HepG2 (cell line): Measurements from ENCODE around the gene CACNA1D. TPM values are rescaled to one million over a fixed set of nuclear protein-coding genes. Genes with fewer than 3 reads are reported as not detected.

Experiments used
- DZIP1 ChIP-seq: sonication (generic); formaldehyde crosslinking; IDR thresholded peaks from 2 replicates; pipeline ENCODE4 v1.5.0; 2020; ENCODE audit warnings: mild to moderate bottlenecking, missing genetic modification reagents
- GATAD1 ChIP-seq: IDR thresholded peaks from 2 replicates; pipeline ENCODE4 v1.6.1; 2016; ENCODE audit warnings: missing genetic modification reagents, missing compliant biosample characterization
- ISL2 ChIP-seq: sonication (generic); formaldehyde crosslinking; IDR thresholded peaks from 2 replicates; pipeline ENCODE4 v1.5.0; 2020; ENCODE audit warnings: missing genetic modification reagents
- MBNL3 ChIP-seq: fragments of 250-450 bp; sonication (Bioruptor Pico); conservative IDR thresholded peaks from 2 replicates; pipeline ENCODE4 v1.8.0; 2022; ENCODE audit warnings: mild to moderate bottlenecking, inconsistent platforms
- MIER2 ChIP-seq: IDR thresholded peaks from 2 replicates; pipeline ENCODE4 v1.6.1; 2016; ENCODE audit warnings: missing biosample characterization, missing genetic modification reagents
- MYNN ChIP-seq: sonication (generic); formaldehyde crosslinking; IDR thresholded peaks from 2 replicates; pipeline ENCODE4 v1.4.0; 2020; ENCODE audit warnings: mild to moderate bottlenecking, low read depth, missing genetic modification reagents
- NFATC3 ChIP-seq: sonication (generic); formaldehyde crosslinking; IDR thresholded peaks from 2 replicates; pipeline ENCODE4 v1.5.1; 2020; ENCODE audit warnings: mild to moderate bottlenecking, missing genetic modification reagents
- NR2F1 ChIP-seq, 2 experiments: fragments of 450-650 bp in 1 of 2; formaldehyde crosslinking in 1 of 2; IDR thresholded peaks; 2 replicates each; pipeline versions ENCODE4 v1.5.0 to v1.6.1; 2016 to 2020; ENCODE audit warnings: mild to moderate bottlenecking in 1 of 2, missing compliant biosample characterization in 1 of 2, missing genetic modification reagents in 1 of 2, moderate library complexity in 1 of 2
- REXO4 ChIP-seq: sonication (generic); formaldehyde crosslinking; IDR thresholded peaks from 2 replicates; pipeline ENCODE4 v1.8.0; 2022; ENCODE audit warnings: missing genetic modification reagents, mild to moderate bottlenecking, borderline replicate concordance
- TBP ChIP-seq: sonication (generic); formaldehyde crosslinking; IDR thresholded peaks from 2 replicates; pipeline ENCODE4 v1.5.0; 2020; ENCODE audit warnings: missing genetic modification reagents
- XBP1 ChIP-seq: sonication (generic); formaldehyde crosslinking; IDR thresholded peaks from 2 replicates; pipeline ENCODE4 v1.5.0; 2020; ENCODE audit warnings: missing genetic modification reagents
- ZBTB7B ChIP-seq: sonication (generic); formaldehyde crosslinking; IDR thresholded peaks from 2 replicates; pipeline ENCODE4 v1.4.0; 2020; ENCODE audit warnings: missing genetic modification reagents
- ZNF143 ChIP-seq: sonication (generic); formaldehyde crosslinking; IDR thresholded peaks from 2 replicates; pipeline ENCODE4 v1.4.0; 2020; ENCODE audit warnings: missing genetic modification reagents
- ZNF562 ChIP-seq: sonication (generic); formaldehyde crosslinking; IDR thresholded peaks from 2 replicates; pipeline ENCODE4 v1.8.0; 2022; ENCODE audit warnings: missing genetic modification reagents, borderline replicate concordance
- ZNF607 ChIP-seq: sonication (generic); formaldehyde crosslinking; IDR thresholded peaks from 2 replicates; pipeline ENCODE4 v1.5.1; 2020; ENCODE audit warnings: missing genetic modification reagents, mild to moderate bottlenecking, borderline replicate concordance
- ZNF615 ChIP-seq: sonication (generic); formaldehyde crosslinking; IDR thresholded peaks from 2 replicates; pipeline ENCODE4 v1.5.0; 2020; ENCODE audit warnings: mild to moderate bottlenecking, missing genetic modification reagents, borderline replicate concordance
- ZNF777 ChIP-seq: sonication (generic); formaldehyde crosslinking; IDR thresholded peaks from 2 replicates; pipeline ENCODE4 v1.4.0; 2020; ENCODE audit warnings: missing genetic modification reagents
- ZNF781 ChIP-seq: sonication (generic); formaldehyde crosslinking; IDR thresholded peaks from 2 replicates; pipeline ENCODE4 v1.5.1; 2020; ENCODE audit warnings: borderline replicate concordance, mild to moderate bottlenecking, missing genetic modification reagents; ENCODE audit errors: not compliant biosample characterization
- ZNF878 ChIP-seq: sonication (generic); formaldehyde crosslinking; IDR thresholded peaks from 2 replicates; pipeline ENCODE4 v1.8.1; 2023; ENCODE audit warnings: mild to moderate bottlenecking, missing genetic modification reagents, moderate library complexity
- polyA plus RNA-seq, 8 experiments: library from polyadenylated mRNA; depleted of rRNA in 3 of 8; stranded (reverse) in 7 of 8; unstranded in 1 of 8; fragments of >200 nt; fragmentation: Illumina TruSeq in 4 of 8; extraction: Trizol in 4 of 8; gene quantifications; 2 replicates each; pipeline versions ENCODE4 v1.2.1 to v1.2.3, GENCODE V29; 2011 to 2016; ENCODE audit warnings: low read depth in 4 of 8, missing spikeins in 1 of 8, mixed read lengths in 1 of 8; ENCODE audit not compliant: insufficient read depth in 1 of 8
- total RNA-seq, 5 experiments: library from RNA; depleted of rRNA; stranded (reverse); fragments of >200 nt; fragmentation: Illumina TruSeq; extraction: Trizol; gene quantifications; 2 replicates each; pipeline ENCODE4 v1.2.3, GENCODE V29; 2016; ENCODE audit warnings: low read depth in 1 of 5
- TF ChIP-seq, protein P1 (sequence below): sonication (generic); formaldehyde crosslinking; IDR thresholded peaks from 2 replicates; pipeline ENCODE4 v1.4.0; 2020; ENCODE audit warnings: missing genetic modification reagents, borderline replicate concordance
- TF ChIP-seq, protein P2 (sequence below): sonication (generic); formaldehyde crosslinking; IDR thresholded peaks from 2 replicates; pipeline ENCODE4 v1.5.1; 2020; ENCODE audit warnings: missing genetic modification reagents, mild to moderate bottlenecking, borderline replicate concordance
- TF ChIP-seq, protein P3 (sequence below): sonication (generic); formaldehyde crosslinking; IDR thresholded peaks from 2 replicates; pipeline ENCODE4 v1.8.0; 2022; ENCODE audit warnings: mild to moderate bottlenecking, missing genetic modification reagents; ENCODE audit not compliant: insufficient replicate concordance

Gene CACNA1D
- total and polyA plus RNA-seq, 2 of the 13 experiments (the other 11 are each of a cell fraction or from before 2014, with no cell fraction given): 0.26 to 0.38 TPM

DNA sequence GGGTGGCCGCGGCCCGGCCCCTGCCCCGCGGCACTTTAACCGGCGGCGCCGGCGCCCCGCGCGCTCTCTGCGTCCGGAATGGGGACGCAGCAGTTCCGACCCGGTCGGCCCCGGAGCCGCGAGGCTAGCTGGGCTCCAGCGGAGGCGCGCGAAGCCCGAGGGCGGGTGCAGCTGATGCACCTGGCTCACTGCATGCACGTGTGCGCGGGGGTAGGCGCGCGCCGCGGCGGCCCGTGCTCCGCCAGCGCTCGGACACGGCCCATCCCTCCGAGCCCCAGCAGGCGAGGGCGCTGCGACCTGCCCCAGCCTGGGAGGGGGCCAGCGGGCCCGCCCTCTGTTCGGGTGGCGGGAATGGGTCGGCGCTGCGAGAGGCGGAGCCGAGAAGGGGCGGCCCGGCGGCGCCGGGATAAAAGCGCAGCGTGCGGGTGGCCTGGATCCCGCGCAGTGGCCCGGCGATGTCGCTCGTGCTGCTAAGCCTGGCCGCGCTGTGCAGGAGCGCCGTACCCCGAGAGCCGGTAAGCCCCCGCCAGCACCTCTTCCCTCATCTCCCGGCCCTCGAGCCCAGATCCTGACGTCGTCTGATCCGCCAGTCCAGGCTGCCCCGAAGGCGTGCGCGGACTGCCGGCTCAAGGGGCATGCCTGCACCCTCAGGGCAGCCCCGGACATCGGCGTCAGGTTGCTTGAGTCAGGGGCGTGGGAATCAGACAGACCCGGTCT is 351.9 kb downstream of the CACNA1D start, which contains the start of the genes CHDH and IL17RB (continued):
- TF ChIP-seq DZIP1 (peak; percentile 97), ZNF615 (CRISPR knock-in tag) (no peak), MIER2 (no peak), ZNF878 (CRISPR knock-in tag) (0 out of 2 replicates have a peak, but pooled peaks have one; percentile 87), ZNF562 (peak; percentile 63), GATAD1 (CRISPR knock-in tag) (no peak; the same call in 1 of the 2 replicates), XBP1 (CRISPR knock-in tag) (no peak), ISL2 (CRISPR knock-in tag) (peak; percentile 68; the same call in 1 of the 2 replicates), NFATC3 (peak; percentile 36; the same call in 1 of the 2 replicates), MYNN (CRISPR knock-in tag) (peak; percentile 40; the same call in 1 of the 2 replicates), REXO4 (CRISPR knock-in tag) (0 out of 2 replicates have a peak, but pooled peaks have one; percentile 75), ZNF777 (0 out of 2 replicates have a peak, but pooled peaks have one; percentile 12), TBP (CRISPR knock-in tag) (no peak), MBNL3 (no peak), NR2F1 (CRISPR knock-in tag; IDR thresholded peaks at IDR 0.05) (peak in 1 of 2 experiments; percentile 39; a peak in 1 of 4 replicates), ZNF781 (CRISPR knock-in tag) (no peak), ZNF143 (CRISPR knock-in tag) (no peak), ZBTB7B (CRISPR knock-in tag) (peak; percentile 74; the same call in 1 of the 2 replicates), ZNF607 (CRISPR knock-in tag) (peak; percentile 63; the same call in 1 of the 2 replicates)
- TF ChIP-seq, protein P1, sequence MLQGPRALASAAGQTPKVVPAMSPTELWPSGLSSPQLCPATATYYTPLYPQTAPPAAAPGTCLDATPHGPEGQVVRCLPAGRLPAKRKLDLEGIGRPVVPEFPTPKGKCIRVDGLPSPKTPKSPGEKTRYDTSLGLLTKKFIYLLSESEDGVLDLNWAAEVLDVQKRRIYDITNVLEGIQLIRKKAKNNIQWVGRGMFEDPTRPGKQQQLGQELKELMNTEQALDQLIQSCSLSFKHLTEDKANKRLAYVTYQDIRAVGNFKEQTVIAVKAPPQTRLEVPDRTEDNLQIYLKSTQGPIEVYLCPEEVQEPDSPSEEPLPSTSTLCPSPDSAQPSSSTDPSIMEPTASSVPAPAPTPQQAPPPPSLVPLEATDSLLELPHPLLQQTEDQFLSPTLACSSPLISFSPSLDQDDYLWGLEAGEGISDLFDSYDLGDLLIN (CRISPR knock-in tag): peak; percentile 84; the same call in 1 of the 2 replicates
- TF ChIP-seq, protein P2, sequence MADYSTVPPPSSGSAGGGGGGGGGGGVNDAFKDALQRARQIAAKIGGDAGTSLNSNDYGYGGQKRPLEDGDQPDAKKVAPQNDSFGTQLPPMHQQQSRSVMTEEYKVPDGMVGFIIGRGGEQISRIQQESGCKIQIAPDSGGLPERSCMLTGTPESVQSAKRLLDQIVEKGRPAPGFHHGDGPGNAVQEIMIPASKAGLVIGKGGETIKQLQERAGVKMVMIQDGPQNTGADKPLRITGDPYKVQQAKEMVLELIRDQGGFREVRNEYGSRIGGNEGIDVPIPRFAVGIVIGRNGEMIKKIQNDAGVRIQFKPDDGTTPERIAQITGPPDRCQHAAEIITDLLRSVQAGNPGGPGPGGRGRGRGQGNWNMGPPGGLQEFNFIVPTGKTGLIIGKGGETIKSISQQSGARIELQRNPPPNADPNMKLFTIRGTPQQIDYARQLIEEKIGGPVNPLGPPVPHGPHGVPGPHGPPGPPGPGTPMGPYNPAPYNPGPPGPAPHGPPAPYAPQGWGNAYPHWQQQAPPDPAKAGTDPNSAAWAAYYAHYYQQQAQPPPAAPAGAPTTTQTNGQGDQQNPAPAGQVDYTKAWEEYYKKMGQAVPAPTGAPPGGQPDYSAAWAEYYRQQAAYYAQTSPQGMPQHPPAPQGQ (CRISPR knock-in tag): no peak
- TF ChIP-seq, protein P3, sequence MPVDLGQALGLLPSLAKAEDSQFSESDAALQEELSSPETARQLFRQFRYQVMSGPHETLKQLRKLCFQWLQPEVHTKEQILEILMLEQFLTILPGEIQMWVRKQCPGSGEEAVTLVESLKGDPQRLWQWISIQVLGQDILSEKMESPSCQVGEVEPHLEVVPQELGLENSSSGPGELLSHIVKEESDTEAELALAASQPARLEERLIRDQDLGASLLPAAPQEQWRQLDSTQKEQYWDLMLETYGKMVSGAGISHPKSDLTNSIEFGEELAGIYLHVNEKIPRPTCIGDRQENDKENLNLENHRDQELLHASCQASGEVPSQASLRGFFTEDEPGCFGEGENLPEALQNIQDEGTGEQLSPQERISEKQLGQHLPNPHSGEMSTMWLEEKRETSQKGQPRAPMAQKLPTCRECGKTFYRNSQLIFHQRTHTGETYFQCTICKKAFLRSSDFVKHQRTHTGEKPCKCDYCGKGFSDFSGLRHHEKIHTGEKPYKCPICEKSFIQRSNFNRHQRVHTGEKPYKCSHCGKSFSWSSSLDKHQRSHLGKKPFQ (CRISPR knock-in tag): peak; percentile 85
